ENCODE measurements around the gene GP1BB.

Gene GP1BB

DNA sequence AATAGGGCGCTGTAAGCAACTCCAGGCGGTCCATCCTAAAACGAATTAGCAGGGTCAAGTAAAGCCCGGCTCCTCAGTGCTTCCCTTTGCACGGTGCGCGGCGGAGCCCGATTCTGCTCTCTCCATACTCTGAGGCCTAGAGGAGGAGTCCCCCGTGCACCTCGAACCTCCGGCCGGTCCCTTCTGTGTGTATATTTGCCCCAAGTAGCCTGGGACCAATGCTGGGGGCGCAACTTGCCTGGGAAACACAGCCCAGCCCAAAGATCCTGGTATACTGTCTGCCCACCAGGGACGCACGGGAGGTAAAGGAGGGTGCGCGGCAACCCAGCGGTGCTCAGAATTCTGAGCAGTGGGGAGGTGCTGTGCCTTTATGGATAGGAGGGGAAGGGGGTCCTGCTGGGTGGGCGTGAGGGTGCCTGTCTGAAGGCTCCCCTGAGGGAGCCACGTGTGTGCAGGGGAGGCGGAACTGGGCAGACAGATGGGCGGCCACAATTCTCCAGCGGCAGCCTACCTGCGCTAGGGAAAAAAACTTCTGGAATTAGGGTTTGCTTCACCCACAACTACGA lies 32.5 kb downstream of the GP1BB start:
- no peak for DNase-seq

DNA sequence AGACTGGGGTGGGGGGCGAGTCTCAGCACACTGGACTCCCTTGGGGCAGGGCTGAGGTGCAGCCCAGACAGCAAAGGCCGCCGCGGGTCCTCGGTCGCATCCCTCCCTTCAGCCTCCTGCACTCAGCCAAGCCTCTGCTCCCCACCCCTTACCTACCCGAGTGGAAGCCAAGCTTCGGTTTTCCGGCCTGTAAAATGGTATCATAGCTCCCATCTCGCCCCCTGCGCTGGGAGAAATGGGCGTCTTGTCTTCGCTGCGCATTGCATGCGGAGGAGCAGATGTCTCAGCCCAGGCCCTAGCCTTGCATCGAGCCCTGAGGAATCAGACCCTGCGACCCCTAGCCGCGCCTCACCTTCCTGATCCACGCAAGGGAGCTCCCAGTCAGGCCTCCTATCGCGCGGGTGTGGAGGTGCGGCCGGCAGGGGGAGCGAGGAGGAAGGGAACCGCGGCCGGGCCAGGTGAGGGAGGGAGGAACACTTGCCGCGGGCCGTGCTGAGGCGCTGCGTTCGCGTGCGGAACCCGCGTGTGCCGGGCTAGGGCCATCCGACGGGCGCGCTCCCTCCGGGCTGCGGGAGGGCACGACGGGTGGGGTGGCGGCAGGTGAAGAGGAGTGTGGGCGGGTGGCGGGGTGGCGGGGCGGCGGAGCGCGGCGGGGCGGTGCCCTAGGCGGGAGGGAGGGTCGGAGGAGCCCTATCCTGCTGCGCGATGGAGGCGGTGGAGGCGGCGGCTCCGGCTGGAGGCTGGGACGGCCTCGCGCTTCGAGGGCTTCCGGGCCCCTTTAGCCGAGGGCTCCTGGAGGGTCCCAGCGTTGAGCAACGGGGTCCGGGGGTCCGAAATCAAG lies 33.2 kb downstream of the GP1BB start:
- no peak for DNase-seq

DNA sequence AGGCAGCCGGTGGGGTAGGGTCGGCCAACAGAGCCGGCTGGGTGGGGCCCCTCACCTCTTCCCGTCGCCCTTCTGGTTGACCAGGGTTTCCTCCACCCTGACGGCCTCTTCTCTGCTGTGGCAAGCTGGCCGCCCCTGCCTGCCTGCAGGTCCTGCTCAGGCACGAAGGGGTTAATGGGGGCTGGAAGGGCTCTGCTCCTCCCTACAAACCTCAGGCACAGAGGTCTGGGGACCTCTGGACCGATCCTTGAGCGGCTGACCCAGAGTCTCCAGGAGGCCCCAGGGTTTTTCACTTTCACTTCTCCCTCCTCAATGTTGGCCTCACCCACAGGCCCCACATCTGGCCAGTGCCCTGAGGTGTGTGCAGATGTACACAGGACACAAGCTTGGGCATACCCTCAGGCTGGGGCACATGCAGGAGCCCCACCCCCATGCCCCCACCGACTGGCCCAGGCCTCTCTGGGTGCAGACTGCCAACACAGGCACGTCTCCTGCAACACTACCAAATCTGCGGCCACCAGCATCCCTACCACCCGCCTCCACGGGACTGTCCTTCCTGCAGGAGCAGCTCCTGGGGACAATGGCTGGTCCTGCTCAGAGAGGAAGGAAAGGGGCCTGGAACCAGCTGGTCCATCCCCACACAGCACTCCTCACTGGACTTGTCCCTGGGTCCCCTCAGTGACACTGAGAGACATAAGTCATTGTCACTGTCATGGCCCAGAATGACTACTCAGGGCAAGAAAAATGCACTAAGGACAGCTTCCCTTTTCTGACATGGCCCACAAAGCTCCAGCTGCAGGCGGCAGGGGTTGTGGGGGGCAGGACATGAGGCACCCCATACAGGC lies 34.0 kb downstream of the GP1BB start:
- DNase-seq: no peak

DNA sequence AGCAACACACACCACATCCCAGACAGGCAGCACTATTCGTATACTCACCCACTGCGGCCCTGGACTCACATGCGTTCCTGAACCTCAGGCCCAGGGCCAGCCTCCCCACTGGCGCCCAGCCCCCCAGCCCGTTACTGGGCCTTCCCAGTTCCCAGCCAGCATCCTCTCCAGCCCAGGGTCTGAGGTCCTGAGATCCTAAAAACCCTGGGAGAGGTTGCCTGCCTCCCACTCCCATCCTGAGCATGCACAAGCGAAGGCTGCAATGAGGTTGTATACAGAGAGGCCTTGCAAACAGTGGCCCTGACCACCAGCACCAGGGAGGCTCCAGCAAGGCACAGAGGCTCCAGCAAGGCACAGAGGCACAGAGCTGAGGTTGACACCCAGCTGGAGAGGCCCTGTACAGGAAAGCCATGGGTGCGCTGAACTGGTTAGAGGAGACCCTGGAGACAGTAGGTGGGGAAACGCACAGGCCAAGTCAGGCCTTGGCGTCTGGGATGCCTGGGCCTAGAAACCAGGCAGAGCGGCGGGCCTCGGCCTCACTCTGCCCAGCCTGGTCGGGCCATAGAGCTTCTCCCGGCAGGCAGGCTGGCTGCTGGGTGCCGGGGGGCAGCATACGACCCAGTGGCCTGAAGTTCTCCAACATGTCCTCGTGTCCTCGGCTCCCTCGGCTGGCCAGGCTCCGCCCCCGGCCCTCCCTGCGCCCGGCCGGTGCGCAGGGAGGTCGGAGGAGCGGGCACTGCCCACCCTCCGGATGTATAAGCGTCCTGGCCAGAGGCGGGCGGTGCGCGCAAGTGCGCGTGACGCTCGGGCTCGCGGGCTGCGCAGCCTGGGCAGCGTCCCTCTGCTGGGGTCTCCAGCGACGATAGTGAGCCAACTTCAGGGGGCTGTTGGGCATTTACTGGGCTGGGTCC lies 34.9 kb downstream of the GP1BB start:
- no peak for DNase-seq

DNA sequence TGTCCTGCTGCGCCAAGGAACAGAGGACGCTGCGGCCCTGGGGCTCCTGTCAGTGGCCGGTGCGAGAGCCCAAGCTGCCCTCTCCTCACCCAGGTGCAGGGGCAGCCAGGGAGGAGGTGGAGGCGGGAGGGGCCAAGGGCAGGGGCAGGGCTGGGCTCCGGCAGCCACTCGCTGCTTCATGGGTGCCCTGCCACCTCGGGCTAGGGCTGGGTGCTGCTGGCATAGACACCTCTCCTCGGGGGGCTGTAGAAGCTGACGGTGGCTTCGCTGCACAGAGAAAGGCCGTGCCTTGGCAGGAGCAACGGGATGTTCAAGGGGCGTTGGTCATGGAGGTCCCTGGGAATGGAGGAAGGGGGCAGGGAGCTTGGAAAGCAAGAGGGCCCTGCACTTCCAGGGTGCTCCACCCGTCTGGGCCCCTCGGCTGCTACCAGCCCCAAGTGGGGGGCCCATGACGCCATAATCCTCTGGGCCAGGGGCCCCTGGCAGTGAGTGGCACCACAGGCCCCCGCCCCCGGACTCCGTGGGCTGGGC lies 35.6 kb downstream of the GP1BB start:
- DNase-seq: no peak

DNA sequence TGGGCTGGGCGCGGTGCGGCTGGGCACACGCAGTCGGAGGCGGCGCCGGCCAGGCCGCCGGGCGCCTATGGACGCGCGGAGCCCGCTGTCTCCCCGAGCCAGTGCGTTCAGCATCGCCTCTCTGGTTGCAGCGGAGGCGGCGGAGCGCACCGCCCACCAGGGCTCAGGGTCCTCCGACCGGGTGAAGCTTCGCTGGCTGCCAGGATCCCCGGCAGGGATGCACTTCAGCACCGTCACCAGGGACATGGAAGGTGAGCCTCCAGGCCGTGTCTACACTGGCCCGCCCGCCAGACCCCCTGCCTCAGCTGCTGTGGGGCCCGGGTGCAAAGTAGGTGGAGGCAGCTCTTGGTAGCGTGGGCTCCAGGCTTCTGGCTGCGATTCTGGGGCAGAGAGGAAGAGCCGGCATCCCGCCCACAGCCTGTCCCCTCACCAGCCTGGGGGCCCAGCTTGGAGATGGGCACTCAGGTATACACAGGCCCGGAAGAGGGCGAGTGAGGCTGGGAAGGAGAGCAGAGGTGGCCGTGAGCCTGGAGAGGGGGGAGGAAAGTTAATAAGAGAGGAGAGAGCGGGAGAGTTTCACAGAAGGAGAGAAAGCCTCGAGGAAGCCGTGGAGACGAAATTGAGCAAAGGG lies 36.2 kb downstream of the GP1BB start:
- no peak for DNase-seq

DNA sequence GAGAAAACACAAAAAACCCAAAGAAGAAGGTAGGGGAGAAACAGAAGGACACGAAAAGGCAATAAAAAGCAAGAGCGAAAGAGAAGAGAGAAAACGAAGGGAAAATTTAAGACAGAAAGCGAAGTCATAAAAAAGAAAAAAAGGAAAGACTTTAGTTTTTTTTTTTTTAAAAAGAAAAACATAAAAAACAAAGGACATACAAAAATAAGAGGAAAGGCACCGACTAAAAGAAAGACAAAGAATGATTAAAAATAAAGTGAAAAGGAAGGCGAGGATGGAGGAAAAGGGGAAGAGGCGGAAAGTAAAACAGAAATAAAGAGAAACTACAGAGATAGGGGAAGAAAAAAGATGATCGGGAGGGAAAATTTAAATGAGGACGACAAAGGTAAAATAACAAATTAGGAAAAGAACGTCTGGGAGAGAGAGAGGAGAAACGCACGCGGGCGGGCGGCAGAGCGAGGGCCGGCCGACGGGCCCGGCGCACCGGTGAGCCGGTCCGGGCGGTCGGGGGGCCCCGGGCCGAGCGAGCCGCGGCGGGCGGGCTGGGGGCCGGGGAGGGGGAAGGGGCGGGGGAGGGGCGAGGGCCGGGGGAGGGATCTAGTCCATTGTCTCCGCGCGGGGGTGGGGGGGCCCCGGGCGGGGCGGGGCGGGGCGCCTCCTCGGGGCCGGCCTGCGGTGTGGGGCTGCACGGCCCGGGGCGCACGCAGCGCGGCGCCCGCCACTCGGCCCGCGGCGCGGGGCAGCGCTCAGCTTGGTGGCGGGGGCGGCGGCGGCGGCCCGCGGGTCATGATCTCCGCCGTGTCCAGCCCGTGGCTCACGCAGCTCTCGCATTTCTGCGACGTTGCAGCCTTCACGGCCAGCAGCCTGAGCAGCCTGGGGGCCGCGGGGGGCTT lies 37.0 kb downstream of the GP1BB start, which contains the start of gene TBX1:
Gene TBX1, plus strand, starts transcription at position 721 of the 893 bp plus-strand sequence. Its CDS starts 66 bp downstream, at position 787.
- DNase-seq: no peak

DNA sequence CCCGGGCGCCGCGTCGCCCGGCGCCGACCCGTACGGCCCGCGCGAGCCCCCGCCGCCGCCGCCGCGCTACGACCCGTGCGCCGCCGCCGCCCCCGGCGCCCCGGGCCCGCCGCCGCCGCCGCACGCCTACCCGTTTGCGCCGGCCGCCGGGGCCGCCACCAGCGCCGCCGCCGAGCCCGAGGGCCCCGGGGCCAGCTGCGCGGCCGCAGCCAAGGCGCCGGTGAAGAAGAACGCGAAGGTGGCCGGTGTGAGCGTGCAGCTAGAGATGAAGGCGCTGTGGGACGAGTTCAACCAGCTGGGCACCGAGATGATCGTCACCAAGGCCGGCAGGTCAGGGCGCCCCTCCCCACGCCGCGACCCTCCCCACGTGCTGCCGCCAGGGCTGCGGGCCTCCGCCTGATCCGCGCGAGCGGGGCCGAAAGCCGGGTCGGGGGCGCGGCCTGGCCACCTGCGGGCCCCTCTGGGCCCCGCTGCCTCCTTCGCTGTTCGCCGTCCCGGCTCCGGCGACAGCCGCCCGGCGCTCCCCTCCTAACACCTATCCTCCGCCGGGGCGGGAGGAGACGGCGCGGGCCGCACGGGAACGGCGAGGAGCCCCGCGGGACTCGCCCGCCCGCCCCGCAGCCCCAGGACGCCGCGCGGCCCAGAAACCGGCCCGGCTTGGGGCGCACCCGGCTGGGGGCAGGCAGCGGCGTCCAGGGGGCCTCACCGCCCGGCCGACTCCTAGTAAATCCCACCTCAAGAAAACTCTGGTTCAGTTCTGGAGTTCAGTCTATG lies 37.8 kb downstream of the GP1BB start:
- DNase-seq: no peak

DNA sequence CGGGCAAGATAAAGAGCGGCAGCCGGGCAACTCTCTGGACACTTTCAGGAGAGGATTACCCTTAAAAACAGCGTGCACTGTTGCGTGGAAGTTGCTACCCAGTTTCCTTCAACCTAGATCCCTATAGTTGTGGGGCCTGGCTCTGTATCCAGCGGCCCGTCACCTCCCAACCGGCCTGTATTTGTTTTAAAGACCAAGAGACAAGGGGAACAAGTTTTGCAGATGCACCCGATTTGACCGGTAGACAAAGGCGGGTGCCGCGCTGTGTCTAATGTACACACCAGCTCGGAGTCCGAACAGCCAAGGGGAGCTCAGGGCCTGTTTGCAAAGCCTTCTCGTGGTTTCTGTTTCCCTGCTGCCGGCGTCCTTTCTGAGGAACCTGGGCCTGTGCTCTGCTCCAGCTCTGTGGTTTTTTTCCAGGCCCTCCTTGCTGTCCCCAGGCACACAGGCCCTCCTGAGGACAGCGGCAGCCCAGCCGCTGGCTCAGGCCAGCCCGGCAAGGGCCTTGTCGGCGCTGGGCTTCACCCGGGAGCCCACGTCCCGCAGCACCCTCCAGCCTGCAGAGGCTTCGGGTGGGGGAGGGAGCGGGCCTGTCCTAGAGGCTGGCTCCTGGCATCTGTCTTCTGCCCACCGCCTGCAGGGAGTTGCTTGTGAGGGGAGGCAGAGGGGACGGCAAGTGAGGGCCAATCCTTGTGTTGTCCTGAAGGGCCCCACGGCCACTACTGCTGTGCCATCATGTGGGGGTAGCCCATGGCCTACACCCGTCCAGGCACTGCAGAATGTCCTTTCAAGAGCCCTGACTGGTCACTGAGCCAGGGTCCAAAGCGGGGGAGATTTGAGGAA lies 38.6 kb downstream of the GP1BB start:
- DNase-seq: no peak

DNA sequence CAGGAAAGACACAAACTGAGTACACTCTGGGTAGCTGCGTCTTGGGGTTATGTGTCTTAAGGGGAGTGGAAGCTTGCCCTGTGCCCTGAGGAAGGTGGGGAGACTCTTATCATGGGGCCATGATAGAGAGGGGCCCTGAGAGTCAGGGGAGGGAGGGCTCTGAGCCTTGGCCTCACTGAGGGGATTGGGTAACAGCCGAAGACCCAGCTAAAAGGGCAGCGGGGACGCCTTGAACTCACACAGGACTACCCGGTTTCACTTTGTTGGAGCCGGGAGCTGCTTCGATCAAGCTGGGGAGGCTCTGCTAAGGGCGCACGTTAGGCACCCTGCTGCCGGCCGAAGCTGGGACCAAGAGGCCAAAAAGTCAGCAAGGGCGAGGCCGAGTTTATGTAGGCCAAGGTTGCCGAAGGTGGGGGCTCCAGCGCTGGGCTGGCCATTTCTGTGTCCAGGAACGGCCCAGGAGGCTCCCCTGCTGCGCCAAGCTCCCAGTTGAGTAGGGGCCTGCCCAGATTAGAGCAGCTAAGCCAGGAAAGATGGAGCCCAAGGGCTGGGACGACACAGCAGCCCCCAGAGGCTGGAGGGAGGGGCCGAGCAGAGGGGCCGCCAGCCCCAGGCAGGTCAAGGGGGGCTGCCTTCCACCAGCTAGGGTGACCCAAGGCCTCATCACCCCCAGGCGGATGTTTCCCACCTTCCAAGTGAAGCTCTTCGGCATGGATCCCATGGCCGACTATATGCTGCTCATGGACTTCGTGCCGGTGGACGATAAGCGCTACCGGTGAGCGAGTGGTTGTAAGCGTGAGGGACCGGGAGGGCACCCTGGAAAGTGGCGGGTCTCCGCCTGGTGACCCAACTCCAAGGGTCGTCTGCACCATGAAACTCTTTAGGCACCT lies 39.5 kb downstream of the GP1BB start:
- no peak for DNase-seq

DNA sequence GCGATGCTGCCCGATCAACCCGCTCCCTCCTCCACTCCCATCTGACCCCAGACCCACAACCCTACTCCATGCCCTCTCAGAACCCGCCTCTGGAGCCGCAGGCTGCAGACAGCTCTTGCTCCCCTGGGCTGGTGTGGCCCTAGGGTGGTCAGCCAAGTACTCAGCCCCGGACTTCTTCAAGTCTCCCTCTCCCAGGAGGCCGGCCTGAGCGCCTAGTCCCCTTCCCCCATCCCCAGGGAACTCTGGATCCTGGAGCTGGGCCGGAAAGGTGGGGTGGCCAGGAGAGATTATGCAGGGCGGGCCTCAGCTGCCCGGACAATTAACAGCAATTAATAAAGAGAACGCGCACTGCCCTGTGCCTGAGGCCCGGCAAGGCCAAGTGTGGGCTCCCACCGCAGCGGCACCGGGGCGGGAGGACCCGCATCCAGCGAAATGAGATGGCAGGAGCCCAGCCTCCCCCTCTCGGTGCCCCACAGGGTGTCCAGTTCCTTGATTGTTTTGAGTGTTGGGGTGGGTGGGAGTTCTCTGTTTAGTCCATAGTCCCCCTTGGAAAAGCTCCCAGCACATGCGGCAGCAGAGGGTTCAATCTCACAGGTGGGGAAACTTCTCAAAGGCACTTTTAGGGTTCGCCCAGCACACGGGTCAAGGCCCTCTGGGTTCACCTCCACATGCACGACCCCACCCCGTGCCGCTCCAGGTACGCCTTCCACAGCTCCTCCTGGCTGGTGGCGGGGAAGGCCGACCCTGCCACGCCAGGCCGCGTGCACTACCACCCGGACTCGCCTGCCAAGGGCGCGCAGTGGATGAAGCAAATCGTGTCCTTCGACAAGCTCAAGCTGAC lies 40.3 kb downstream of the GP1BB start:
- no peak for DNase-seq

DNA sequence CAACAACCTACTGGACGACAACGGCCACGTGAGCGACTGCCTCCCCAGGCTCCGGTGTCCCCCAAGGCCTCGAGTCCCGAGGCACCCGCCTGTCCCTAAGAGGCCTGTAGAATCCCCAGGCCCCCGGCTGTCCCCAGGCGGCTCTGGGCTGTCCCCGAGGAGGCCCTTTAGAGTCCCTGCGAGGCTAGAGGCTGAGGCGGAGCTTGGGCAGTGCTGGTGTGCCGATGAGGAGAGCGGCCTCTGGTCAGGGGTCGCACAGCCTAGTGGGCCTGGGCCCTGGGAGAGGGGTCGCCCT lies 40.9 kb downstream of the GP1BB start:
- no peak for DNase-seq

DNA sequence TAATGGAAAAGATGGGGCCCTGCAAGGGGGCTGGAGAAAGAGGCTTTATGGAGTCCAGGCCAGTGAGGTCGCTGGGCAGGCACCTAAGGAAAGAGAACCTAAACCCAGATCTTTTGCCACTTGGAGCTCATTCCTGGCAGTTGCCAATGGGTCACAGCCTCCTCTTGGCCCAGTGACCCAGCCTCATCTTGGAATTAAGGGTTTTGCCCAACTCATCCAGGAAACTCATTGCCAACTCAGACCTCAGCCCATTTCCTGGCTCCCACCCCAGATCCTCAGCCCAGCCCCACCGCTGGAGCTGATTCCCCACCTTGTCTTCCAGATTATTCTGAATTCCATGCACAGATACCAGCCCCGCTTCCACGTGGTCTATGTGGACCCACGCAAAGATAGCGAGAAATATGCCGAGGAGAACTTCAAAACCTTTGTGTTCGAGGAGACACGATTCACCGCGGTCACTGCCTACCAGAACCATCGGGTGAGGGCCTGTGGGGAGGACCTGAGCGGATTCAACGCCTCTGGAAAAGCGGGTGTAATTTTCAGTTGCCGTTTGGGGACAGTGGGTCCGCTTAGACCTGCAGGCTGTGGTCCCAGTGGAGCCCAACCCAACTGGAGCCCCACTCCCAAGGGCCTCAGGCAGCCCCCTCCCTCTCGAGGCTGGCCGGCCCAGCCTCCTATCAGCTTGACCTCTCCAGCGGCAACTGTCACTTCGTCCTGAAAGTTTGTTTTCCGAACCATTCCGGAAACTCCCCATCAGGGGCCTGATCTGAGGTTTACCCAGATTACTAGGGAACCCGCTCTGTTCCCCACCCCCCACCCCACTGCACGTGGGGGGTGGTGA lies 41.5 kb downstream of the GP1BB start:
- DNase-seq: no peak

DNA sequence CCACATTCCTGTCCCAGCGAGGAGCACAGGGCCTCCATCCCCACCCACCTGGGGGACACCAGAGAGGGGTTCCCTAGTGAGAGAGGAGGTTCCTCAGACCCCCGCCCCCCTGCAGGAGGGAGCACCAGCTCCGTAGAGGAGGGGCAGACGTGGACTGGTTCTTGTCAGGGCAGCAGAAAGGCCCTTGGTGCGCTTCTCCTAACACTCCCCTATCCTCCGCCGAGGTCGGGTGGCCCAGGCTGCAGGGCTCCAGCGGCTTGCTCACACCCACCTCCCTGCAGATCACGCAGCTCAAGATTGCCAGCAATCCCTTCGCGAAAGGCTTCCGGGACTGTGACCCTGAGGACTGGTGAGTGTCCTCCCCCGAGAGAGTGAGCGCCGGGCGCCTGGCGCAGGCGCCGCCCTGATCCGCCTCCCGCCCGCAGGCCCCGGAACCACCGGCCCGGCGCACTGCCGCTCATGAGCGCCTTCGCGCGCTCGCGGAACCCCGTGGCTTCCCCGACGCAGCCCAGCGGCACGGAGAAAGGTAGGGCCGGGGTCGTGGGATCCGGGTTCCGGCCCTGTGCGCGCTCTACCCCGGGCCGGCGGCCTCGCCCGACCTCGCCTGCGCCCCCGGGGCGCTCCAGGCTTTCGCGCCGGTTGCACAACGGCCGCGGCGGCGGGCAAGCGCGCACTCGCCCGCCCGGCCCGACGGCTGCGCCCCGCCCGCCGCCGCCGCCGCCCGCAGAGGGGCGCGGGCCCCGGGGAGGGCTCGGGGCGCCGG lies 42.3 kb downstream of the GP1BB start:
- no peak for DNase-seq
